ENCODE measurements around the gene GPR89A.

DNA sequence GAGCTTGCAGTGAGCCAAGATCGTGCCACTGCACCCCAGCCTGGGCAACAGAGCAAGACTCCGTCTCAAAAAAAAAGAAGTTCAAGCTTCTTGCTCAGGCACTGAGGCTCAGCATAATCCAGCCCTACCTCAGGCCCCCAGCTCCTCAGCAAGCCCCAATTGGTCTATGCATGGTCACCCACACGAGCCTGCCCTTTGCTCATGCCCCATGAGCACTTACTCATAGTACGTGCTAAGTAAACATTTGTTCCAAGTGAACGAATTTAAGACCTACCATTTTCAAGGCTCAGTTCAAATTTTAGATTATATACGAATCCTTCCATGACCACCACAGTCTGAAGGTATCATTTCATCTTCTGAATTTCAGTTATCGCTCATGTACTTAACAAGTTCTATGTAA, 95.0 kb downstream of the GPR89A start:
- TF ChIP-seq POLR2A (IDR thresholded peaks at IDR 0.05) (no peak), POLR2AphosphoS5 (IDR thresholded peaks at IDR 0.05) (no peak), EP300 (IDR thresholded peaks at IDR 0.05) (no peak)
- TF ChIP-seq, protein P1, sequence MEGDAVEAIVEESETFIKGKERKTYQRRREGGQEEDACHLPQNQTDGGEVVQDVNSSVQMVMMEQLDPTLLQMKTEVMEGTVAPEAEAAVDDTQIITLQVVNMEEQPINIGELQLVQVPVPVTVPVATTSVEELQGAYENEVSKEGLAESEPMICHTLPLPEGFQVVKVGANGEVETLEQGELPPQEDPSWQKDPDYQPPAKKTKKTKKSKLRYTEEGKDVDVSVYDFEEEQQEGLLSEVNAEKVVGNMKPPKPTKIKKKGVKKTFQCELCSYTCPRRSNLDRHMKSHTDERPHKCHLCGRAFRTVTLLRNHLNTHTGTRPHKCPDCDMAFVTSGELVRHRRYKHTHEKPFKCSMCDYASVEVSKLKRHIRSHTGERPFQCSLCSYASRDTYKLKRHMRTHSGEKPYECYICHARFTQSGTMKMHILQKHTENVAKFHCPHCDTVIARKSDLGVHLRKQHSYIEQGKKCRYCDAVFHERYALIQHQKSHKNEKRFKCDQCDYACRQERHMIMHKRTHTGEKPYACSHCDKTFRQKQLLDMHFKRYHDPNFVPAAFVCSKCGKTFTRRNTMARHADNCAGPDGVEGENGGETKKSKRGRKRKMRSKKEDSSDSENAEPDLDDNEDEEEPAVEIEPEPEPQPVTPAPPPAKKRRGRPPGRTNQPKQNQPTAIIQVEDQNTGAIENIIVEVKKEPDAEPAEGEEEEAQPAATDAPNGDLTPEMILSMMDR (IDR thresholded peaks at IDR 0.05), result no peak

Data from stomach (tissue), 4 donors.